Measurements from ENCODE around the gene PPP1R3E.
A peak's percentile ranks its signal among the peaks of the same experiment; 100 is the strongest.

PPP1R3E gene
- 6.7 to 37.7 (median 12.8) reads per million in 9 experiments for total RNA-seq

DNA sequence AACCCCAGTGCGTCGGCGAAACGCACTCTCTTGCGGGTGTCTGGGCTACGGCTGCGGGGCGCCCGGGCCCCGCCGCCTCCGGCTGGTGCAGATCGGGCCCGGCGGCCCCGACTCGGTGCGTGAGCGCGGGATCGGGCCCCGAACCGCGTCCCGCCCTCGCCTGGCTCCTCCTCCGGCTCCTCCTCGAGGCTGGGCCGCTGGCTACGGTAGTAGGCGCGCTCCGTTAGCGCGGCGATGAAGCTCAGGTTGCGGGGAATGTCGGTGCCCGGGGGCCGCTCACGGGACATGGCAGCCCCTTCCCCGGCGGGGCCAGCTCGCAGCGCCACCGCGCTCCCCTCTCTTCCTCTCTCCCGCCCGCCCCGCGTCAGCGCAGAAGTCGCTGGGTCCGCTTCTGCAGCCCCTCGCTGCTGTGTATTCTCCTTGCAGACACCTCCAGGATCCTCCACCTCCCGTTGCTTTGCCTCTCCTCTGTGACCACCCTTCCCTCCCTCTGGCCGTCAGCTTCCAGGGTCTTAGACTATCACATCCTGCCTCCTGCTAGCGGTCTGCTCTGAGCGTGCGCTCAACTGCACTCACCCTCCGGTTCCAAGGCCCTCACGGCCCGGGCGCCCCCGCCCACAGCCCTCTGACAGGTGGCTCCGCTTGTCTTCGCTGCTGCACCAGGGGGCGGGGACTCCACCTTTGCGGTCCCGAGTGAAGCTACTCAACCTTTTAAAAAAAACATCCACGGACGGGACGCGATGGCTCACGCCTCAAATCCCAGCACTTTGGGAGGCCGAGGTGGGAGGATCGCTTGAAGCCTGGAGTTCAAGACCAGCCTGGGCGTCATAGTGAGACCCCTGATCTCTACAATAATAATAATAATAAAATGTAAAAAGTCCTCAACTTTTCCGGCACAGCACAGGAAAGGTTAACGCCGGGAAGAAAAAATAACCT, at the start of gene PPP1R3E:
TSS of gene PPP1R3E (minus strand) at position 570 of the 936 bp plus-strand sequence. CDS start at position 287, 283 bp downstream.
- ATAC-seq (replicated peaks) (peak; percentile 34), DNase-seq (peak; percentile 68 to 74 (median 72))
- Mint-ChIP-seq H3K4me3 (peak within 1 kb of the TSS; percentile 92 to 99), H3K27me3 (peaks cover 16 to 25% of the 10 kb centered on the region in 2 donors), H3K36me3 (ENCODE audit: insufficient read depth) (peaks cover 37% of the 10 kb centered on the region), H3K4me1 (ENCODE audit: low read depth in 2 of 2) (peaks cover 10 to 22% of the 10 kb centered on the region in 2 donors), H3K27ac (peak within 1 kb of the TSS; percentile 95 to 99), H3K9me3 (no peaks in the 10 kb centered on the region)

DNA sequence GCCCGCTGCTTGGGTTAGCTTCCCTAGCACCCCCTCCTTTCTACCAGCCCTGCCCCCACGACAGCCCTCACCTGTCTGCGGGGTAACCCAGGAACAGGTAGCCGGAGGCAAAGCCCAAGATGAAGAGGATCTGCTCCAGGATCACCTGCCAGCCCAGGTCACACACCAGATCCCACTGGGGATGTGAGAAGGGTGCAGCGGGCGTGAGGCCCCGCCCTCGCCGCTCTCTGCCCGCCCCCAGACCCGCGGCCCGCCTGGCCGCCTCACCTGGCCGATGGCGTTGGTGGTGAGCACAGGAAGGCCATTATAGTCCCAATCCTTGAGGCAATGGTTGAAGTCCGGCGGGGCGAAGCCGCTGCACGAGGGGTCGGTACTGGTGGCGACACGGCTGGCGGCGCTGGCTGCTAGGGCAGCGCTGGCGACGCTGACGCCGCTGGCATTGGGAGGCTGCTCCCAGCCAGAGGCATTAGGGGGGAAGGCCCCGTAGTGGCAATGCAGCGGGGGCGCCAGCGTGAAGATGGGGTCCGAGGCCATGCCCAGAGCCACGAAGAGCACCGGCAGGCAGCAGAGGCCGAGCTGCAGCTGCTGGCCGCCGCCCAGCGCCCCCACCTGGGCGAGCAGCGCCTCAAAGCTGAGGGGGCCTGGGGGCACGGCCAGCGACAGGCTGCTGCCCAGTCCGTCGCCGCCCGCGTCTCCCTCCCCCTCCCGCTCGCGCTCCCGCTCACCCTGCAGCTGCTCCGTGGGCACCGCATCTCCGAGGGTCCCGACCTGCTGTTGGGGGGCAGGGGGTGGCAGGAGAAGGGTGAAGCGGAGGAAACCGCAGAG, 49.2 kb upstream of the PPP1R3E start:
- ATAC-seq (replicated peaks) (peak; percentile 27), DNase-seq (no peak)
- peak overlapping the region; percentile 36 to 72 for H3K4me3 Mint-ChIP-seq
- no peak overlapping the region for H3K27ac Mint-ChIP-seq
- H3K27me3 Mint-ChIP-seq, result peaks cover 70 to 89% of the 10 kb centered on the region in 2 donors
- peaks cover 5% of the 10 kb centered on the region for H3K36me3 Mint-ChIP-seq (ENCODE audit: insufficient read depth)
- no peaks in the 10 kb centered on the region for H3K9me3 Mint-ChIP-seq
- peaks cover 3 to 8% of the 10 kb centered on the region in 2 donors for H3K4me1 Mint-ChIP-seq (ENCODE audit: low read depth in 2 of 2)

- ATAC-seq (replicated peaks), result no peak
- H3K27ac Mint-ChIP-seq, result no peak overlapping the region
- H3K4me3 Mint-ChIP-seq, result no peak overlapping the region
- H3K4me1 Mint-ChIP-seq (ENCODE audit: low read depth in 2 of 2), result peaks cover 3 to 8% of the 10 kb centered on the region in 2 donors
- H3K27me3 Mint-ChIP-seq, result peaks cover 53 to 79% of the 10 kb centered on the region in 2 donors
- DNase-seq, result no peak
- H3K9me3 Mint-ChIP-seq, result no peaks in the 10 kb centered on the region
- H3K36me3 Mint-ChIP-seq (ENCODE audit: insufficient read depth), result peaks cover 5% of the 10 kb centered on the region
Observed at GRCh38 chr14:23349156-23349845, 46.6 kb upstream of the PPP1R3E start.

- DNase-seq, result no peak
- Mint-ChIP-seq H3K36me3 (ENCODE audit: insufficient read depth) (peaks cover 5% of the 10 kb centered on the region), H3K27me3 (peaks cover 42 to 69% of the 10 kb centered on the region in 2 donors), H3K9me3 (no peaks in the 10 kb centered on the region), H3K4me1 (ENCODE audit: low read depth in 2 of 2) (peaks cover 3 to 8% of the 10 kb centered on the region in 2 donors), H3K4me3 (no peak overlapping the region), H3K27ac (no peak overlapping the region)
- ATAC-seq (replicated peaks), result no peak
Observed at GRCh38 chr14:23348297-23348655, 45.6 kb upstream of the PPP1R3E start.

DNA sequence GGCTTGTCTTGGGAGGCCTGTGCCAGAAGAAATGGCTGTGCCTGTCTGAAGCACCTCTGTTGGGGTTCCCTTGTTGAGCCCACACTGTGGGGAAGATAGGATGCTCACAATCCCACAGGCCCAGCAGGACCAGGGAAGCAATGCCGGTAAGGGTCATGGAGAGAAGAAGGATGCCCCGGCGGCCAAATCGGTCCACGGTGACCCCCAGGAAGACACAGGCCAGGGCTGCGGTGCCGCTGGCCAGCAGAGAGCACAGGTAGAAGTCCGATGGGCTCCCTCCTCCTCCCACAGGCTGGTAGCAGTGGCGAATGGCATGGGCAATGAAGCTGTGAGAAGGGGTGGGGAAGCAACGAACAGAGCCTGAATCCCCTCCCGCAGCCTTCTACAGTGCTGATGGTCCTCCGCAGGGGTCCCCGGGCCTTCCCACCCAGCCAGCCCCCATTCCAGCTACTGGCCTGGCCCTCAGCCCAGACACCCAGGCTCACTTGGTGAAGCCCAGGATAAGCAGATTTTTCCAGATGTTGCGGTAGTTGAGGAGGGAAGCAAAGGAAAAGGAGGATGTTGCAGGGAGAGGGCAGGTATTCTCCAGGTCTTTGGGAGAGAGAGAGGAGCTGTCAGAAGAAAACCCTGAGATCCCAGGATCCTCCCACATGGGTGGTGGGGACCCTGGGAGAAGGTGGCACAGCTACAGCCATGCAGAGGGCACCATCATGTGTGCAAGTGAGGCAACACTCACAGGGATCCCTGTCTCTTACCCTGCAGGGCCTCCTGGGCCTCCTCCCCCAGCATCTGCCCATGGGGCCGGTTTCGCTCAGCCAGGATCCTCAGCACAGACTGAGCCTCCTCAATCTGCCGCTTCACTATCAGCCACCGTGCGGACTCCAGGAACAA, 45.0 kb upstream of the PPP1R3E start:
- Mint-ChIP-seq H3K4me1 (ENCODE audit: low read depth in 2 of 2) (peaks cover 3 to 5% of the 10 kb centered on the region in 2 donors), H3K36me3 (ENCODE audit: insufficient read depth) (peaks cover 3% of the 10 kb centered on the region), H3K9me3 (no peaks in the 10 kb centered on the region), H3K27ac (no peak overlapping the region), H3K4me3 (no peak overlapping the region), H3K27me3 (peaks cover 36 to 62% of the 10 kb centered on the region in 2 donors)
- no peak for DNase-seq
- ATAC-seq (replicated peaks), result no peak

DNA sequence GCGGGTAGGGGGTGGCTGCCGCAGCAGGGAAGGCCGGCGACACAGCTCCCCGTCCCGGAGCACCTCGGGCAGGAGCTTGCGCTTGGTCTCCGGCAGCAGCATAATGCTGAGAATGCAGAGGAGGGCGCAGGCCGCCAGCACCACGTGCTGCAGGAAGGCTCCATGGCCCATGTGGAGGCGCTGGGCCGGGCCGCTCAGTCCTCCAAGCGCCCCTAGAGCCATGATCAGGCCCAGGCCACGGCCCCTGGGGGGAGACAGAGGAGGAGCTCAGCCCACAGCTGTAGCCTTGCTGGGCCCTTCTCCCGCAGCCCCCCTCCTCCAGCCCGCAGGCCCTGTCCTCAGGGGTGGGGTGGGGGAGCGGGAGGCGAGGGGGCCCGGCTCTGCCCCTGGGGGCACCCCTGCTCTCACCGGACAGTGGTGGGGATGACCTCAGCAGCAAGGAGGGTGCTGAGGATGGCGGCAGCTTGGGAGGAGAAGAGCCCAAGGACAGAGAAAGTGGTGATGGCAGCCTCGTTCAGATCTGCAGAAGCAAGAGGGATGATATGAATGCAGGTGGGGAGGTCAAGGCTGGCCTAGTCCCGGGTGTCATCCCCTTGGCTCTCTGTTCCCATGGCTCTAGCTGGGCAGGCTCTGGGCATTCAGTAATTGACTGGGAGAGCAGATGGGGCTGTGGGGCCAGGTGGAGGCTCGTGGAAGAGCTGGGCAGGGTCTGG, 44.2 kb upstream of the PPP1R3E start:
- Mint-ChIP-seq H3K27ac (no peak overlapping the region), H3K27me3 (peaks cover 43 to 69% of the 10 kb centered on the region in 2 donors), H3K36me3 (ENCODE audit: insufficient read depth) (peaks cover 3% of the 10 kb centered on the region), H3K4me1 (ENCODE audit: low read depth in 2 of 2) (peaks cover 3 to 5% of the 10 kb centered on the region in 2 donors), H3K4me3 (no peak overlapping the region), H3K9me3 (no peaks in the 10 kb centered on the region)
- ATAC-seq (replicated peaks) (no peak), DNase-seq (no peak)

DNA sequence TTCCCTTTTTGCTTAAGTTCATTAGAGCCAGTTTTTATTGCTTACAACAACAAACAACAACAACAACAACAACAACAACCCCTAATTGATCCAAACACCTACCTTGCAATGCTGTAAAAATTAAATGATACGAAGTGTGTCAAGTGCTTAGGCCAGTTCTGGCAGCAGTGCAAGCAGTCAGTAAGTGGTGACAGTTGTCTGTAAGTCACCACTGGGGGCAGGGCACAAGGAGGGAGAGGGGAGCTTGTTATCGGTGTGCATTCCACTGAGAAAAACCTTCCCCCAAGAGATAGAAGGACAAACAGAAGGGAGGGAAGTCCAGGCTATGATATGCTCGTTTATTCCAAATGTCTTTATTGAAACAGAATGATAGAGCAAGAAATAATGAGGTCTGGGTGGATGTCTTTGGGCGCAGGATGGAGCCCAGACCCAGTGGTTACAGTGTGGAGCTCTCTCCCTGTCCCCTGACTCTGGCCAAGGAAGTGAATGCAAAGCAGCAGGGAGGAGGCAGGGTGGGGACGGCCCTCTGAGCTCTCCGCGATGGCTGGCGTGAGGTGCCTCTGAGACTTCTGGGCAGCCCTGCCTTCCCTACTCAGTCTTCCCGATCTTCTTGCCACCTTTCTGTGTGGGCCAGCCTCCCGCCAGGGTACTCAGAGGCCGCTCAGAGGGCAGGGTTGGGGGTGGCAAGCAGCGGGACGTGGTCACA, 43.5 kb upstream of the PPP1R3E start:
- Mint-ChIP-seq H3K4me3 (no peak overlapping the region), H3K9me3 (no peaks in the 10 kb centered on the region), H3K27me3 (peaks cover 42 to 67% of the 10 kb centered on the region in 2 donors), H3K27ac (no peak overlapping the region), H3K4me1 (ENCODE audit: low read depth in 2 of 2) (peaks cover 1 to 2% of the 10 kb centered on the region in 2 donors), H3K36me3 (ENCODE audit: insufficient read depth) (peaks cover 3% of the 10 kb centered on the region)
- DNase-seq (no peak), ATAC-seq (replicated peaks) (no peak)

DNA sequence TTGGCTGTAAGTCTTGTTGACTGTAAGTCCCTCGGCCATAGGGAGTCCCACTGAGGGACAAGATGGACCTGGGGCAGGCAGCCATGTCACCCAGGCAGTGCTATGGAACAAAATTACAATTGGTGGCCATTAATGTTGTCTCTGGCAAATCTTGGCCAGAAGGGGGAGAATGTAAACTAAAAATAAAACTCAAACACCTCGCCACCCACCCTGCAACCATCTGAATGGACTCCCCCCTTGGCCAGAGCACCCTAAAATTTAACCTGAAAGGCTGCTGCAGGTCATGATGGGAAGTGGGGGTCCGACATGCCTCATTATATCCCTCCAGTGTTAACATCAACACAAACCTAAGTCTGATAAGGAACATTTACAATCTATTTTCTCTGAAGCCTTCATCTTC, 41.8 kb upstream of the PPP1R3E start:
- no peaks in the 10 kb centered on the region for H3K36me3 Mint-ChIP-seq (ENCODE audit: insufficient read depth)
- H3K27me3 Mint-ChIP-seq, result peaks cover 26 to 50% of the 10 kb centered on the region in 2 donors
- H3K4me3 Mint-ChIP-seq, result no peak overlapping the region
- ATAC-seq (replicated peaks) (no peak), DNase-seq (no peak)
- no peaks in the 10 kb centered on the region for H3K4me1 Mint-ChIP-seq (ENCODE audit: low read depth in 2 of 2)
- H3K27ac Mint-ChIP-seq, result no peak overlapping the region
- H3K9me3 Mint-ChIP-seq, result no peaks in the 10 kb centered on the region

DNA sequence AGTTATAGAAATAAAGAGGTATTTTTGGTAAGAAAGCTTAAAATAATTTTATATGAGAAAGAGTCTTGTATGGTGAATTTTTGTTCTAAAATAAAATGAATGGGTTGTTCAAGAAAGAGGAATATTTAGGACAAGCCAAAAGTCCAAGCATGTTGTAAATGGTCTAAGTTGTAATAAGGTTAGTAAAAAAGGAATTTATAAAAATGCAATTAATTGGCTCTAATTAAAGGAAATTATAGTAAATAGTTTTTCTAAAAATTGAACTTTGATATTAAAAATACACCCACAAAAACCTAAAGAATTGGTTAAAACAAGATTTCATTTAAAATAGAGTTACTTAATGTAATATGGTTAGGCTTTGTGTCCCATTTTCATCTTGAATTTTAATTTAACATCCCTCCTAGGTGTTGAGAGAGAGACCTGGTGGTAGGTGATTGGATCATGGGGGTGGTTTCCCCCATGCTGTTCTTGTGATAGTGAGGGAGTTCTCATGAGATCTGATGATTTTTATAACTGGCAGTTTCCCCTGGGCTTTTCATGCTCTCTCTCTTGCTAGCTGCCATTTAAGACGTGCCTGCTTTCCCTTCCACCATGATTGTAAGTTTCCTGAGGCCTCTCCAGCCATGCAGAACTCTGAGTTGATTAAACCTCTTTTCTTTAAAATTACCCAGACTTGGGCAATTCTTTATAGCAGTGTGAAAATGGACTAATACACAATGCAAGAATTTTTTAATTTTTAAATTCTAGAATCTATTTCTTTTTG, 37.0 kb upstream of the PPP1R3E start:
- DNase-seq, result no peak
- no peak overlapping the region for H3K4me3 Mint-ChIP-seq
- ATAC-seq (replicated peaks), result no peak
- no peaks in the 10 kb centered on the region for H3K9me3 Mint-ChIP-seq
- no peak overlapping the region for H3K27ac Mint-ChIP-seq
- H3K27me3 Mint-ChIP-seq, result peaks cover 40 to 50% of the 10 kb centered on the region in 2 donors
- no peaks in the 10 kb centered on the region for H3K4me1 Mint-ChIP-seq (ENCODE audit: low read depth in 2 of 2)
- no peaks in the 10 kb centered on the region for H3K36me3 Mint-ChIP-seq (ENCODE audit: insufficient read depth)

DNA sequence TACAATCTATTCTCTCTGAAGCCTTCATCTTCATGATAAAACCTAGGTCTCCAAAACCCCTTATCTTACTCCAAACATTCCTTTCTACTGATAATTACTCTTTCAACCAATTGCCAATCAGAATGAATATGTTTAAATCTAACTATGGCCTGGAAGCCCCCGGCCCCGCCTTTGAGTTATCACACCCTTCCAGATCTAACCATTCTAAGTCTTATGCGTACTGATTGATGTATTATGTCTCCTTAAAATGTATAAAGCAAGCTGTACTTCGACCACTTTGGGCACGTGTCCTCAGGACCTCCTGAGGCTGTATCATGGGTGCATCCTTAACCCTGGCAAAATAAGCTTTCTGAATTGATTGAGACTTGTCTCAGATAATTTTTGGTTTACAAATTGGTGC, 33.0 kb upstream of the PPP1R3E start:
- ATAC-seq (replicated peaks) (no peak), DNase-seq (no peak)
- no peaks in the 10 kb centered on the region for H3K9me3 Mint-ChIP-seq
- H3K4me3 Mint-ChIP-seq, result no peak overlapping the region
- H3K4me1 Mint-ChIP-seq (ENCODE audit: low read depth in 2 of 2), result no peaks in the 10 kb centered on the region
- no peaks in the 10 kb centered on the region for H3K36me3 Mint-ChIP-seq (ENCODE audit: insufficient read depth)
- H3K27me3 Mint-ChIP-seq, result peaks cover 31 to 42% of the 10 kb centered on the region in 2 donors
- H3K27ac Mint-ChIP-seq, result no peak overlapping the region
